Keratinocyte (primary cell): ENCODE measurements around the gene SACS. TPM values are rescaled to one million over a fixed set of nuclear protein-coding genes. Genes with fewer than 3 reads are reported as not detected.

ENCODE experiments used
- DNase-seq: peaks from one replicate; pipeline ENCODE4 v3.0.0-alpha.2; 2011; ENCODE audit warnings: low read depth, missing footprints, low spot score
- FAIRE-seq: peaks from 2 replicates; lab custom pipeline; 2011; peaks lifted over from hg19 to GRCh38; lab: Jason Lieb, UNC
- H2AFZ ChIP-seq: 2 replicates; pipeline ENCODE4 v1.6.0; 2012; ENCODE audit warnings: low read length, control low read depth, inconsistent platforms; ENCODE audit not compliant: control insufficient read depth
- H3K27ac ChIP-seq: 2 replicates; pipeline ENCODE4 v1.5.1; 2011; ENCODE audit warnings: low read length; ENCODE audit not compliant: control insufficient read depth, insufficient read depth
- H3K27me3 ChIP-seq: 3 replicates; pipeline ENCODE4 v1.6.0; 2011; ENCODE audit warnings: low read length; ENCODE audit not compliant: control insufficient read depth, insufficient read depth; ENCODE audit errors: extremely low read depth
- H3K36me3 ChIP-seq, 2 experiments: 2 replicates in 1 of 2; 3 replicates in 1 of 2; pipeline ENCODE4 v1.5.1; 2011; ENCODE audit warnings: low read length in 2 of 2, mild to moderate bottlenecking in 1 of 2; ENCODE audit not compliant: control insufficient read depth in 2 of 2, insufficient read depth in 2 of 2; ENCODE audit errors: extremely low read depth in 1 of 2
- H3K4me1 ChIP-seq: 3 replicates; pipeline ENCODE4 v1.5.1; 2011; ENCODE audit warnings: low read length; ENCODE audit not compliant: control insufficient read depth, insufficient read depth; ENCODE audit errors: extremely low read depth
- H3K4me2 ChIP-seq: 3 replicates; pipeline ENCODE4 v1.6.0; 2011; ENCODE audit warnings: low read depth, low read length; ENCODE audit not compliant: control insufficient read depth, insufficient read depth; ENCODE audit errors: extremely low read depth
- H3K4me3 ChIP-seq, 3 experiments: fragments of 200-600 bp in 1 of 3; sonication (generic) in 1 of 3; 2 replicates in 2 of 3; 3 replicates in 1 of 3; pipeline ENCODE4 v1.5.1; 2011 to 2016; ENCODE audit warnings: low read length in 3 of 3, mild to moderate bottlenecking in 3 of 3, control low read depth in 2 of 3, inconsistent platforms in 1 of 3, low read depth in 1 of 3, mixed read lengths in 1 of 3, mixed run types in 1 of 3, moderate library complexity in 1 of 3; ENCODE audit not compliant: control insufficient read depth in 2 of 3, insufficient read depth in 2 of 3; ENCODE audit errors: extremely low read depth in 1 of 3
- H3K79me2 ChIP-seq: 2 replicates; pipeline ENCODE4 v1.6.0; 2012; ENCODE audit warnings: low read length; ENCODE audit not compliant: control insufficient read depth, insufficient read depth
- H3K9ac ChIP-seq: 3 replicates; pipeline ENCODE4 v1.6.0; 2011; ENCODE audit warnings: low read length; ENCODE audit not compliant: control insufficient read depth, insufficient read depth; ENCODE audit errors: extremely low read depth
- H3K9me1 ChIP-seq: 3 replicates; pipeline ENCODE4 v1.6.0; 2011; ENCODE audit warnings: low read length; ENCODE audit not compliant: control insufficient read depth, insufficient read depth; ENCODE audit errors: extremely low read depth
- H3K9me3 ChIP-seq: 2 replicates; pipeline ENCODE4 v1.5.1; 2012; ENCODE audit warnings: low read depth, low read length; ENCODE audit not compliant: control insufficient read depth
- H4K20me1 ChIP-seq: 3 replicates; pipeline ENCODE4 v1.6.0; 2011; ENCODE audit warnings: low read length; ENCODE audit not compliant: control insufficient read depth, insufficient read depth; ENCODE audit errors: extremely low read depth
- EZH2 ChIP-seq: IDR thresholded peaks from one replicate; pipeline ENCODE4 v1.6.1; 2012; ENCODE audit warnings: inconsistent platforms, mild to moderate bottlenecking, low read length, moderate library complexity
- dilution Hi-C: fragments of 300-500 bp; cut with MboI; formaldehyde crosslinking; loops from one replicate; pipeline ENCODE4 v1.7.0; 2020; ENCODE audit warnings: low sequenced_read_pairs; ENCODE audit not compliant: extremely low pct_ligation_motif_present
- polyA plus RNA-seq, 5 experiments: library from polyadenylated mRNA; depleted of rRNA in 3 of 5; stranded (reverse) in 3 of 5; stranded (forward) in 1 of 5; unstranded in 1 of 5; fragments of >200 nt; gene quantifications; 1 replicate in 1 of 5; 2 replicates in 3 of 5; 3 replicates in 1 of 5; pipeline versions ENCODE4 v1.2.1 to v1.2.3, GENCODE V29; 2011 to 2012; ENCODE audit warnings: missing spikeins in 2 of 5, low read depth in 1 of 5, low replicate concordance in 1 of 5
- TF ChIP-seq, protein P1 (sequence below), 3 experiments: IDR thresholded peaks in 1 of 3; conservative IDR thresholded peaks in 1 of 3; optimal IDR thresholded peaks in 1 of 3; 2 replicates in 2 of 3; 3 replicates in 1 of 3; pipeline versions ENCODE3 to v1.5.1; 2011; ENCODE audit warnings: low read length in 3 of 3, mild to moderate bottlenecking in 3 of 3, moderate library complexity in 2 of 3, control low read depth in 1 of 3, inconsistent platforms in 1 of 3; ENCODE audit not compliant: insufficient read depth in 2 of 3; ENCODE audit errors: extremely low read depth in 1 of 3

Gene SACS
- polyA plus RNA-seq, 1 donor (not counting 4 experiments of a cell fraction or from before 2014, with no cell fraction given): 13.5 TPM

DNA sequence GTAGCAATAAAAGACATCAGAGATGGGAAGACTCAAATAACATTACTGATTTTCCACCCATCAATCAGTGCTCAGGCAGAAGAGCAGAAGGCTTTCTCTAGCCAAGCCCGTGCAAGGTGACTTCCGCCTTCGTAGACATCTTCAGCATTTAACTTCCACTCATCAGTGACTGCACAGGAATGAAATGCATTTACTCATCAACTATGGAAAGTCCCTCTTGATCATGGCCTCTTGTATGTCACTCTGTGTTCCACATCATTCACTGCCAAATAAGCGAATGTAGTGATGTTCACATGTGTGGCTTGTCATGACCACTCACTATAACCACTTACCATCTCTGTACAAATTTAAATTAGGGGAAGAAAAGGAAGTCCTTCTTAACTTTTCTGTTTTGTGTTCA lies 49.4 kb downstream of the SACS start:
- Histone ChIP-seq H3K79me2 (no peaks in the 10 kb centered on the region), H3K4me1 (peaks cover 31% of the 10 kb centered on the region), H4K20me1 (no peaks in the 10 kb centered on the region), H3K36me3 (no peaks in the 10 kb centered on the region), H3K9me3 (no peaks in the 10 kb centered on the region), H3K4me2 (peak overlapping the region; percentile 28), H3K27ac (peak overlapping the region; percentile 51), H3K4me3 (no peak overlapping the region), H3K9me1 (no peaks in the 10 kb centered on the region), H2AFZ (peak overlapping the region; percentile 36), H3K27me3 (no peaks in the 10 kb centered on the region), H3K9ac (no peak overlapping the region)
- dilution Hi-C loops: no loop called here
- peak; percentile 29 for FAIRE-seq
- no peak for TF ChIP-seq EZH2
- TF ChIP-seq, protein P1, sequence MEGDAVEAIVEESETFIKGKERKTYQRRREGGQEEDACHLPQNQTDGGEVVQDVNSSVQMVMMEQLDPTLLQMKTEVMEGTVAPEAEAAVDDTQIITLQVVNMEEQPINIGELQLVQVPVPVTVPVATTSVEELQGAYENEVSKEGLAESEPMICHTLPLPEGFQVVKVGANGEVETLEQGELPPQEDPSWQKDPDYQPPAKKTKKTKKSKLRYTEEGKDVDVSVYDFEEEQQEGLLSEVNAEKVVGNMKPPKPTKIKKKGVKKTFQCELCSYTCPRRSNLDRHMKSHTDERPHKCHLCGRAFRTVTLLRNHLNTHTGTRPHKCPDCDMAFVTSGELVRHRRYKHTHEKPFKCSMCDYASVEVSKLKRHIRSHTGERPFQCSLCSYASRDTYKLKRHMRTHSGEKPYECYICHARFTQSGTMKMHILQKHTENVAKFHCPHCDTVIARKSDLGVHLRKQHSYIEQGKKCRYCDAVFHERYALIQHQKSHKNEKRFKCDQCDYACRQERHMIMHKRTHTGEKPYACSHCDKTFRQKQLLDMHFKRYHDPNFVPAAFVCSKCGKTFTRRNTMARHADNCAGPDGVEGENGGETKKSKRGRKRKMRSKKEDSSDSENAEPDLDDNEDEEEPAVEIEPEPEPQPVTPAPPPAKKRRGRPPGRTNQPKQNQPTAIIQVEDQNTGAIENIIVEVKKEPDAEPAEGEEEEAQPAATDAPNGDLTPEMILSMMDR (optimal IDR thresholded peaks at IDR 0.05 in 1 of 3, IDR thresholded peaks at IDR 0.05 in 1 of 3, conservative IDR thresholded peaks at IDR 0.05 in 1 of 3; ENCODE audit: extremely low read depth in 1 of 3, insufficient read depth in 2 of 3, low read length in 3 of 3): no peak
- DNase-seq: no peak

DNA sequence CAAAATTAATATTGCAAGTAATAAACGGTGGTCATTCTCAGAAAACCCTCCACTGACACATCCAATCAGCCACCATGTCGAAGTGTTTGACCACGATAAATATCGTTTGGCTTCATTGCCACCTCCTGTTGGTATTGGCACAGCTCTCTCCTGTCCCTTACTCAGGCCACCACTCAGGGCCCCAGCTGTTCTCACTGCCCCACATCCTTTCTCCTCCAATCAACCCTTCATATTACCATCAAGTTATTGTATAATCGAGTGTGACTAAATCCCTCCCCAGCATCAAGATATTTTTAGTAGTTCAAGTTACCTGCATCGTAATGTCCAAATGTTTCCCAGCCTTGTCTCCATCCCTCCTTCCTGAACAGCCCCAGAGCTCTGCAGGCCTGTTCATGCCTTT lies 50.4 kb downstream of the SACS start:
- no peaks in the 10 kb centered on the region for H3K9me3 ChIP-seq

More for the DNA sequence above, 50.4 kb downstream of the SACS start:
- no peak for DNase-seq
- no peak for FAIRE-seq
- no peaks in the 10 kb centered on the region for H4K20me1 ChIP-seq
- no peaks in the 10 kb centered on the region for H3K27me3 ChIP-seq
- no peak overlapping the region for H3K9ac ChIP-seq
- H3K4me1 ChIP-seq: peaks cover 31% of the 10 kb centered on the region
- dilution Hi-C loops: no loop called here
- H3K4me3 ChIP-seq: no peak overlapping the region
- H3K36me3 ChIP-seq: no peaks in the 10 kb centered on the region
- no peaks in the 10 kb centered on the region for H3K9me1 ChIP-seq
- no peak overlapping the region for H2AFZ ChIP-seq
- H3K27ac ChIP-seq: no peak overlapping the region
- no peaks in the 10 kb centered on the region for H3K79me2 ChIP-seq
- TF ChIP-seq EZH2: no peak
- TF ChIP-seq, protein P1 (optimal IDR thresholded peaks at IDR 0.05 in 1 of 3, IDR thresholded peaks at IDR 0.05 in 1 of 3, conservative IDR thresholded peaks at IDR 0.05 in 1 of 3; ENCODE audit: extremely low read depth in 1 of 3, insufficient read depth in 2 of 3, low read length in 3 of 3): no peak
- peak overlapping the region; percentile 28 for H3K4me2 ChIP-seq
